Rectal smooth muscle tissue (tissue), 1 donor: ENCODE data around the gene MDK.

Experiments
- H3K27ac ChIP-seq: one replicate; pipeline ENCODE4 v1.7.0; 2013; ENCODE audit warnings: low read depth, low read length, inconsistent platforms
- H3K27me3 ChIP-seq: one replicate; pipeline ENCODE4 v1.7.0; 2013; ENCODE audit warnings: low read length; ENCODE audit not compliant: control insufficient read depth, insufficient read depth
- H3K36me3 ChIP-seq: one replicate; pipeline ENCODE4 v1.7.0; 2013; ENCODE audit warnings: low read length; ENCODE audit not compliant: control insufficient read depth, insufficient read depth
- H3K4me1 ChIP-seq: one replicate; pipeline ENCODE4 v1.7.0; 2013; ENCODE audit warnings: low read length; ENCODE audit not compliant: control insufficient read depth, insufficient read depth
- H3K4me3 ChIP-seq: one replicate; pipeline ENCODE4 v1.7.0; 2013; ENCODE audit warnings: low read length
- H3K9ac ChIP-seq: one replicate; pipeline ENCODE4 v1.7.0; 2013; ENCODE audit warnings: low read length

MDK gene

GRCh38 chr11:46413760-46414465, 32.4 kb downstream of the MDK start:
- no peak overlapping the region for H3K9ac ChIP-seq
- H3K4me1 ChIP-seq, result no peaks in the 10 kb centered on the region
- H3K27ac ChIP-seq, result no peak overlapping the region
- peaks cover 28% of the 10 kb centered on the region for H3K36me3 ChIP-seq
- no peak overlapping the region for H3K4me3 ChIP-seq
- no peaks in the 10 kb centered on the region for H3K27me3 ChIP-seq

GRCh38 chr11:46414466-46414796, 33.0 kb downstream of the MDK start:
- Histone ChIP-seq H3K36me3 (peaks cover 27% of the 10 kb centered on the region), H3K27me3 (no peaks in the 10 kb centered on the region), H3K4me1 (no peaks in the 10 kb centered on the region), H3K4me3 (no peak overlapping the region), H3K27ac (no peak overlapping the region), H3K9ac (no peak overlapping the region)

GRCh38 chr11:46414879-46415278, 33.4 kb downstream of the MDK start:
- H3K9ac ChIP-seq, result no peak overlapping the region
- H3K27ac ChIP-seq, result no peak overlapping the region
- H3K27me3 ChIP-seq, result no peaks in the 10 kb centered on the region
- no peak overlapping the region for H3K4me3 ChIP-seq
- no peaks in the 10 kb centered on the region for H3K4me1 ChIP-seq
- peaks cover 22% of the 10 kb centered on the region for H3K36me3 ChIP-seq

GRCh38 chr11:46417711-46418110, 36.2 kb downstream of the MDK start:
- no peak overlapping the region for H3K27ac ChIP-seq
- peaks cover 20% of the 10 kb centered on the region for H3K36me3 ChIP-seq
- H3K27me3 ChIP-seq, result no peaks in the 10 kb centered on the region
- H3K4me1 ChIP-seq, result no peaks in the 10 kb centered on the region
- H3K9ac ChIP-seq, result no peak overlapping the region
- H3K4me3 ChIP-seq, result no peak overlapping the region

- no peak overlapping the region for H3K9ac ChIP-seq
- H3K27me3 ChIP-seq, result no peaks in the 10 kb centered on the region
- H3K4me1 ChIP-seq, result no peaks in the 10 kb centered on the region
- peaks cover 16% of the 10 kb centered on the region for H3K36me3 ChIP-seq
- no peak overlapping the region for H3K27ac ChIP-seq
- no peak overlapping the region for H3K4me3 ChIP-seq
Observed at GRCh38 chr11:46418751-46419150, 37.3 kb downstream of the MDK start.

- H3K4me3 ChIP-seq, result no peak overlapping the region
- H3K27me3 ChIP-seq, result no peaks in the 10 kb centered on the region
- no peak overlapping the region for H3K9ac ChIP-seq
- H3K4me1 ChIP-seq, result no peaks in the 10 kb centered on the region
- H3K27ac ChIP-seq, result no peak overlapping the region
- H3K36me3 ChIP-seq, result peaks cover 14% of the 10 kb centered on the region
Observed at GRCh38 chr11:46420513-46420912, 39.0 kb downstream of the MDK start.

- H3K4me1 ChIP-seq, result no peaks in the 10 kb centered on the region
- H3K4me3 ChIP-seq, result no peak overlapping the region
- no peaks in the 10 kb centered on the region for H3K27me3 ChIP-seq
- no peak overlapping the region for H3K27ac ChIP-seq
- H3K9ac ChIP-seq, result no peak overlapping the region
- peaks cover 9% of the 10 kb centered on the region for H3K36me3 ChIP-seq
Observed at GRCh38 chr11:46421257-46421880, 39.9 kb downstream of the MDK start.

- Histone ChIP-seq H3K36me3 (peaks cover 7% of the 10 kb centered on the region), H3K27me3 (no peaks in the 10 kb centered on the region), H3K27ac (no peak overlapping the region), H3K4me1 (no peaks in the 10 kb centered on the region), H3K9ac (no peak overlapping the region), H3K4me3 (no peak overlapping the region)
Observed at GRCh38 chr11:46422588-46422987, 41.1 kb downstream of the MDK start.

- Histone ChIP-seq H3K4me1 (no peaks in the 10 kb centered on the region), H3K27me3 (no peaks in the 10 kb centered on the region), H3K36me3 (peaks cover 13% of the 10 kb centered on the region), H3K27ac (no peak overlapping the region), H3K4me3 (no peak overlapping the region), H3K9ac (no peak overlapping the region)
Observed at GRCh38 chr11:46426233-46426991, 44.9 kb downstream of the MDK start.

- Histone ChIP-seq H3K27ac (no peak overlapping the region), H3K36me3 (peaks cover 11% of the 10 kb centered on the region), H3K4me1 (no peaks in the 10 kb centered on the region), H3K9ac (no peak overlapping the region), H3K4me3 (no peak overlapping the region), H3K27me3 (no peaks in the 10 kb centered on the region)
Observed at GRCh38 chr11:46427364-46427763, 45.9 kb downstream of the MDK start.

- Histone ChIP-seq H3K36me3 (peaks cover 16% of the 10 kb centered on the region), H3K4me3 (no peak overlapping the region), H3K9ac (no peak overlapping the region)
Observed at GRCh38 chr11:46429717-46430116, 48.2 kb downstream of the MDK start.

GRCh38 chr11:46431211-46431610, 49.7 kb downstream of the MDK start:
- H3K4me3 ChIP-seq, result no peak overlapping the region
- H3K9ac ChIP-seq, result no peak overlapping the region
- H3K27ac ChIP-seq, result no peak overlapping the region
- peaks cover 16% of the 10 kb centered on the region for H3K36me3 ChIP-seq
- H3K27me3 ChIP-seq, result no peaks in the 10 kb centered on the region
- H3K4me1 ChIP-seq, result no peaks in the 10 kb centered on the region

More at GRCh38 chr11:46429717-46430116, 48.2 kb downstream of the MDK start:
- H3K27ac ChIP-seq, result no peak overlapping the region
- H3K27me3 ChIP-seq, result no peaks in the 10 kb centered on the region
- no peaks in the 10 kb centered on the region for H3K4me1 ChIP-seq
